SW 1271 (cell line): ENCODE measurements around the gene SNAPIN.

ENCODE experiments used
- DNase-seq, 2 experiments: peaks; one replicate each; lab custom pipeline; 2025; lab: John Stamatoyannopoulos, UW

SNAPIN gene

GRCh38 chr1:153678519-153679336, 20.2 kb downstream of the SNAPIN start, which contains the start of gene NPR1:
NPR1 (plus strand) TSS chr1:153678688; CDS start chr1:153679109, 421 bp downstream.
- DNase-seq, result no peak

- no peak for DNase-seq
These were observed 21.0 kb downstream of the SNAPIN start for GRCh38 chr1:153679337-153680119.

GRCh38 chr1:153680120-153680403, 21.6 kb downstream of the SNAPIN start:
- DNase-seq, result no peak

GRCh38 chr1:153682730-153683129, 24.2 kb downstream of the SNAPIN start:
- no peak for DNase-seq

GRCh38 chr1:153683854-153684253, 25.4 kb downstream of the SNAPIN start:
- no peak for DNase-seq

- no peak for DNase-seq
These were observed 26.4 kb downstream of the SNAPIN start for GRCh38 chr1:153684892-153685291.

GRCh38 chr1:153685544-153686340, 27.2 kb downstream of the SNAPIN start:
- no peak for DNase-seq

GRCh38 chr1:153687346-153688125, 29.0 kb downstream of the SNAPIN start:
- no peak for DNase-seq

- no peak for DNase-seq
These were observed 29.8 kb downstream of the SNAPIN start for GRCh38 chr1:153688276-153688675.

GRCh38 chr1:153688736-153689328, 30.3 kb downstream of the SNAPIN start:
- no peak for DNase-seq

GRCh38 chr1:153693466-153693865, 35.0 kb downstream of the SNAPIN start:
- DNase-seq, result no peak

- DNase-seq, result no peak
These were observed 38.2 kb downstream of the SNAPIN start for GRCh38 chr1:153696741-153697140.

- DNase-seq, result no peak
These were observed 38.9 kb downstream of the SNAPIN start for GRCh38 chr1:153697191-153698019.

- no peak for DNase-seq
These were observed 39.8 kb downstream of the SNAPIN start for GRCh38 chr1:153698020-153698922.

- no peak for DNase-seq
These were observed 40.6 kb downstream of the SNAPIN start for GRCh38 chr1:153698923-153699714.

- DNase-seq, result no peak
These were observed 41.3 kb downstream of the SNAPIN start for GRCh38 chr1:153699768-153700167.

GRCh38 chr1:153705484-153705883, 47.0 kb downstream of the SNAPIN start:
- no peak for DNase-seq

GRCh38 chr1:153711026-153711425, 52.5 kb downstream of the SNAPIN start:
- no peak for DNase-seq
